Fibroblast of villous mesenchyme (primary cell): ENCODE measurements around the gene COA8. TPM values are rescaled to one million over a fixed set of nuclear protein-coding genes. Genes with fewer than 3 reads are reported as not detected.

Experiments used
- DNase-seq: peaks from one replicate; pipeline ENCODE4 v3.0.0-alpha.2; 2010; ENCODE audit warnings: low read depth
- H3K4me3 ChIP-seq: 2 replicates; pipeline ENCODE4 v1.5.1; 2011; ENCODE audit warnings: low read depth, mild to moderate bottlenecking, low read length
- total RNA-seq: library from RNA; depleted of rRNA; stranded (reverse); fragments of >200 nt; gene quantifications from 2 replicates; pipeline ENCODE4 v1.2.3, GENCODE V29; 2012
- TF ChIP-seq, protein P1 (sequence below): IDR thresholded peaks from 2 replicates; pipeline ENCODE4 v1.5.1; 2012; ENCODE audit warnings: low read depth, mild to moderate bottlenecking, low read length; ENCODE audit not compliant: insufficient read depth

COA8 gene
- total RNA-seq, 1 donor = 32.0 TPM

DNA sequence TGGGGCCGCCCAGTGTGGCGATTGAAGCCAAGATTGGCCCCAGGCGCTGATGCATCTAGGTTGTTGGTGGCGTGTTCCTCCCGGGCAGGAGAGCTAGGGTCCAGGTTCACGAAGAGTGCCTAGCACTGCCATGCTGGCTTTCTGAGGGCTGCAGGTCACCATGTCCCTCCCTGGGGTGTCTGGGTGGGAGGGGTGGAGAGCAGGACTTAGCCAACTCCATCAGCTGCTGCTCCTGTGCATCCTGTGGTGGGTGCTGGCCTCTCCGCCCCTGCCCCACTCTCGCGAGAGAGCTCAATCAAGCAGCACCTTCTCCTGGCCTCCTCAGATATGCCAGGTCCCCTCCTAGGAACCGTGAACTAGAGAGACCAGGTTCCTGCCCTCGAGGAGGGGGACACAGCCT lies 31.9 kb upstream of the COA8 start:
- no peak for DNase-seq
- H3K4me3 ChIP-seq = no peak overlapping the region
- TF ChIP-seq, protein P1, sequence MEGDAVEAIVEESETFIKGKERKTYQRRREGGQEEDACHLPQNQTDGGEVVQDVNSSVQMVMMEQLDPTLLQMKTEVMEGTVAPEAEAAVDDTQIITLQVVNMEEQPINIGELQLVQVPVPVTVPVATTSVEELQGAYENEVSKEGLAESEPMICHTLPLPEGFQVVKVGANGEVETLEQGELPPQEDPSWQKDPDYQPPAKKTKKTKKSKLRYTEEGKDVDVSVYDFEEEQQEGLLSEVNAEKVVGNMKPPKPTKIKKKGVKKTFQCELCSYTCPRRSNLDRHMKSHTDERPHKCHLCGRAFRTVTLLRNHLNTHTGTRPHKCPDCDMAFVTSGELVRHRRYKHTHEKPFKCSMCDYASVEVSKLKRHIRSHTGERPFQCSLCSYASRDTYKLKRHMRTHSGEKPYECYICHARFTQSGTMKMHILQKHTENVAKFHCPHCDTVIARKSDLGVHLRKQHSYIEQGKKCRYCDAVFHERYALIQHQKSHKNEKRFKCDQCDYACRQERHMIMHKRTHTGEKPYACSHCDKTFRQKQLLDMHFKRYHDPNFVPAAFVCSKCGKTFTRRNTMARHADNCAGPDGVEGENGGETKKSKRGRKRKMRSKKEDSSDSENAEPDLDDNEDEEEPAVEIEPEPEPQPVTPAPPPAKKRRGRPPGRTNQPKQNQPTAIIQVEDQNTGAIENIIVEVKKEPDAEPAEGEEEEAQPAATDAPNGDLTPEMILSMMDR = no peak

DNA sequence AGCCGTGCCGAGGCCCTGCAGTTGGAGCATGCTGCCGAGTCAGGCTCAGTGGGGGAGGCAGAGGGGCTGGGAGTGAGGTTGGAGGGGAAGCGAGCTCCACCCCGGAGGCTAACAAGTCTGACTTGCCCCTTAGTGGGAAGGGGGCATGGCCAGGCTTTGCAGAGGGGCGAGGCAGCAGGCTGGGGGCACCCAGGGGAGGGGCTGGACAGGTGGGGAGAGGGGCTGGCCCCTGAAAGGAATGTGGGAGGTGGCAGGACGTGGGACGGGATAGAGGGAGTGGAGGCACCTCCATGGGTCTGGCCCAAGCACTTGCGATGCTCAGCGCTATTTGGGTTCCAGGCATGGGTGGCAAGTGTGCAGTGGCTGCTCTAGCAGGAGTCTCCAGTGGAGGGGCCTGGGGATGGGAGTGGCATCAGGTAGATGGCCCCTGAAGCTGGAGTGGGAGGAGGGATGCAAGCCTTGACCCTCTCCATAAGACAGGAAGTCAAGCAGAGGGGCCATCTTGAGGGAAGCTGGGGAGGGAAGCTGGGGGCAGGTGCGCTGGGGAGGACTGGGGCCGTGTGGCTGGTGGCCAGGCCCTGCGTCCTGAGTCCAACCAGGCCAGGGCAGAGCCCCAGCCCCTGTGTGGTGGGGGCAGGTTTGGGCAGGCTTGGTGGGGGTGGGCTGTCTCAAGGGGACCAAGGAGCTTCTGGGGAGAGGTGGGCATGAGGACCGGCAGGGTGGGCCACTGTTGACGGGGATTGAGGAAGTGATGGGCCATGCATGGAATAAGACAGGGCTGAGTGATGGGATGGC lies 31.1 kb upstream of the COA8 start:
- no peak overlapping the region for H3K4me3 ChIP-seq
- TF ChIP-seq, protein P1 = no peak
- DNase-seq = no peak

DNA sequence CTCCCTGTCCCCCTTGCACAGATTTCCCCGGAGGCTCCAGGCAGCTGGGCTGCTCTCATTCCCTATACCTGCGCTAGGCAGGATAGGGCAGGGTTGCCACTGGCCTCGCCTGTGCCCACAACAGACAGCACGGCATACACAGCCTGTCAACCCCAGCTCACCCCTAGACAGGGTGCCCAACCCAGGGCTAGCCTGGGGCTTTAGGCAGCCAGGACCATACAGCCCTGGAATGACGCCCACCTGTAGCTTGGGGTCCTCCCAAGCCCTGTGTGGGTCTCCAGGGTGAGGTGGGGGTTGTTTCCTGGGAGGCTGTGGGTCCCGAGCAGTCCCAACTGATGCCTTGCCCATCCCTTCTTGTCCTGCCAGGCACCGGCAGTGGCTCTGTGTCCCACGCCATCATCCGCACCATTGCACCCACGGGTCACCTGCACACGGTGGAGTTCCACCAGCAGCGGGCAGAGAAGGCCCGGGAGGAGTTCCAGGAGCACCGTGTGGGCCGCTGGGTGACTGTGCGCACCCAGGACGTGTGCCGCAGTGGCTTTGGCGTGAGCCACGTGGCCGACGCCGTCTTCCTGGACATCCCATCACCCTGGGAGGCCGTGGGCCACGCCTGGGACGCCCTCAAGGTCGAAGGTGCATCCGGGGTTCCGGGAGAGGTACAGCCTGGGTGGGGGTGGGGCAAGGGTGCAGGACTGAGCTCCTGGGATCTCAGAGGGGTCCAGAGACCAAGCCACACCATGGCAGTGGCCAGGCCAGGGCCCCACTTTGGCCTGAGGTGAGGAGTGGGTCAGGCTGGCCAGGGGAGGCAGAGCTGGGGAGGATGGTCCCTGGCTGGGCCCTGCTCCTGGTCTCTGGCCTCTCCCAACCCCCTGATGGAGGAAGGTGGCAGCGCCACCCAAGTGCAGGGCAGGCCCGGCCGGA lies 30.3 kb upstream of the COA8 start:
- TF ChIP-seq, protein P1 = no peak
- no peak for DNase-seq
- no peak overlapping the region for H3K4me3 ChIP-seq

DNA sequence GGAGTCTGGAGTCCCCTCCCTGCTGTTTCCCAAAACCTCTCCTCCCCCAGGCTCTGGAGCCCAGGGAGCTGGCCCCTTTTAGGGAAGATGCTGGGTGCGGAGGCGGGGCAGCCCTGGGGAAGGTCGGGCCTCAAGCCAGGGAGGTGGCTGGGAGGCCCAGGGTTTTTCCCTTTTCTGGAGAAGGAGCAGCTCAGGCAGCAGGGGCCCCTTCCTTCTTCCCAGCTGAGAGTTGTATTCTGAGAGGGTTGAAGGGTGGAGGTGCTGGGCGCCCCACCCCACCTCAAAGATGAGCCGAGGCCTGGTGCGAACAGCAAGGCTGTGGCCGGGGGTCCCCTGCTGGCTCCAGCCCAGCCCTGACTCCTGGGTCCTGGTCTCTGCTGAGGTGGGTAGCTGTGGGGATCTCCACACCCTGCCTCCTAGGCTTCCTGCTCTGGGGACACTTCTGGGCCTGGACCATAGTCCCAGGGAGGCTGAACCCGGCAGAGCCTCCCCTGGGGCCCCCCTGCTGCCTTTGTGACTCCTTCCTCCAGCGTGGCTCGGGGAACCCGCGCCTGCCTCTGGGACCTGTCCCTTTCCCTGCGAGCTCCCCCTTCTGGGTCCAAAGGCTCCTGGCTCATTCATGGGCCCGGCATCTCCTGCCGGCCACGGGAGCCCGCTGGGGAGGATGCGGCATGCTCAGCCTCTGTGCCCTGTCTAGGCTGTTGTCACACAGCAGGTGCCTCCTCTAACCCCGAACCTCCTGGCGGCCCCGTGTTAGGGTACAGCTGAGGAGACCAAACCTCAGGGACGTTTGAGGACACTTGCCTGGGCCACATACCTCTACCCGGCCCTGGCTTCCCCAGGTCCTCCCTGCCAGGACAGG lies 29.4 kb upstream of the COA8 start:
- DNase-seq = no peak
- TF ChIP-seq, protein P1 = no peak
- H3K4me3 ChIP-seq = no peak overlapping the region

DNA sequence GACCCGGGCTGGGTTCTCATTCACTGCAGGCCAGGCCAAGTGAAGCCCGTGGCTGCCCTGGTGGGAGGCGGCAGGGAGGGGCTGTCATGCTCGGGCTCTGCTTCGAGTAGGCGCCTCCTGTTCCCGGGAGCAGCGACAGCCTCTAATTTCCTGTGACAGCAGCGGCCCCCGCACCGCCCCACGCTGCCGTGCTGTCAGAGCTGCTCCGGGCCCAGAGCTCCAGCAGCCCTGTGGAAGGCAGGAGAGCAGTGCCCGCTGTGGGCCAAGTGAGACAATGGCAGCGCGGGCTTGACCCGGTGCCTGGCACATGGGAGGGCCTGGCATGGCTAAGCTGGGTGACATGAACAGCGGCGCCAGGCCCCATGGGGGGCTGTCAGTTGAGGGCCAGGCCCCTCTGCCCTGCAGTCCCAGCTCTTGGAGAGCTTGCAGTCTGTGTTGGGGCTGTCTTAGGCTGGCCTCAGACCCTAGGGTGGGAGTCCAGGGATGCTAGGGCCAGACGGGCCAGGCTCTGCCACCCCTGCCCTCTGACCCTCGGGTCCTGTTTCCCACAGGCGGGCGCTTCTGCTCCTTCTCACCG lies 28.7 kb upstream of the COA8 start:
- no peak for DNase-seq
- TF ChIP-seq, protein P1 = no peak
- H3K4me3 ChIP-seq = no peak overlapping the region

DNA sequence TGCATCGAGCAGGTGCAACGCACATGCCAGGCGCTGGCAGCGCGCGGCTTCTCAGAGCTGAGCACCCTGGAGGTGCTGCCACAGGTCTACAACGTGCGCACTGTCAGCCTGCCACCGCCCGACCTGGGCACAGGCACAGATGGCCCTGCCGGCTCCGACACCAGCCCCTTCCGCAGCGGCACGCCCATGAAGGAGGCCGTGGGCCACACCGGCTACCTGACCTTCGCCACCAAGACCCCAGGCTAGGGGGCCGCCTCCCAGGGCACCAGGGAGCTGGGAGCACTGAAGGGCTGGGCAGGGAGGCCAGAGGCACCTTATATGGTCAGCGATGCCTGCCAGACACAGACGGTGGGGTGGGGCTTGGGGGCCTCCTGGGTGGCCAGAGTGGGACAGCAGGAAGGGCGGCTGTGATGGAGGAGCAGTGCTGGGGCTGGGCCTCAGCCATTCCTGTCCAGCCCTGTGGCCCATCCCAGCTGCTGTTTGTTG lies 28.1 kb upstream of the COA8 start:
- TF ChIP-seq, protein P1 = no peak

More for the DNA sequence above, 28.1 kb upstream of the COA8 start:
- no peak for DNase-seq
- H3K4me3 ChIP-seq = no peak overlapping the region
